Measurements from ENCODE around the gene LRSAM1. TPM values are rescaled to one million over a fixed set of nuclear protein-coding genes. Genes with fewer than 3 reads are reported as not detected.

The LRSAM1 gene
- total RNA-seq, 1 donor from 2014 or later, result 23.8 TPM

- H3K9me3 Mint-ChIP-seq, result no peaks in the 10 kb centered on the region
- intact Hi-C loops (cut with micrococcal nuclease), result no loop called here
- H3K27me3 Mint-ChIP-seq (ENCODE audit: insufficient read depth), result peaks cover 2% of the 10 kb centered on the region
- H3K27ac Mint-ChIP-seq, result no peak overlapping the region
- H3K4me3 Mint-ChIP-seq, result no peak overlapping the region
- DNase-seq (ENCODE audit: low spot score), result no peak
- H3K4me1 Mint-ChIP-seq (ENCODE audit: low read depth), result peaks cover 13% of the 10 kb centered on the region
- peaks cover 3% of the 10 kb centered on the region for H3K36me3 Mint-ChIP-seq (ENCODE audit: low read depth)
These were observed 90.6 kb downstream of the LRSAM1 start for GRCh38 chr9:127541865-127542264.

DNA sequence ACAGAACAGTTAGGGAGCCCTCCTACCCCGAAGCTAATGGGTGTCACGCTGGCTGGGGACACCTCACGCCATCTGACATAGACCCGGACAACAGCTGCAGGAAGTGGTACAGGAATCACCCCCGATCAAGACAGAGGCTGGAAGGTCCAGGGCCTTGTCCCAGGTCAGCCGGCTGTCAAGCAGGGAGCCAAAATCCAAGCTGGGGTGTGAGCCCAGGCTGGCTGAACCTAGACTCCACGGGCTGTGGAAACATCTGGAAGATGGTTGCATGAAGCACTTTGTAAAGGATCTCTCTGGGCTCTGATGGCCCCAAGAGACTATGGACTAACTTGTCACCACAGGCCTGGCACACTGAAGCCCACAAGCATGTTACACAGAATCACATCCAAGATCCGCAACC lies 91.9 kb downstream of the LRSAM1 start:
- no peak overlapping the region for H3K27ac Mint-ChIP-seq
- no peak overlapping the region for H3K4me3 Mint-ChIP-seq

DNA sequence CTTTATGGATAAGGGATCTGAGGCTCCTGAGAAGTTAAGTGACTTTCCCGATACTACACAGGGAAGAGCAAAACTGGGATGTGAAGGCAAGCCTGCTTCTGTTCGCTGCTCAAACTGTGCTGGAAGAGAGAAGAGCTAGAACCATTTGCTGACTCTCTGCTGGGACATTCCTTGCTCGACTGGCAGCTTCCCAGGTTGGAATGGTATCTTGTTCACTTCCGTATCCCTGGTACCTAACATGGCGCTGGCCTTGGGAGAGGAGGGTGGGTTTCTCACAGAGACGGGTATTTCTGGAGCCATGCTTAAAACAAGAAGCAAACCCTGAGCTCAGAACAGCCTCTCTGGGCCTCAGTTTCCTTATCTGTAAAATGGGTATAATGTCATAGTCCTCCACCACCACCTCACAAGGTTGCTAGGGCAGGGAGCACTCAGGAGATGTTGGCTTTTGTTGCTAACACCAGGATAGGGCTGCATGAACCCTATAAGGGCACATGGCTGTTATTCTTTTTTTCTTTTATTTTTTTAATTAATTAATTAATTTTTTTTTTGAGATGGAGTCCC lies 92.7 kb downstream of the LRSAM1 start:
- Mint-ChIP-seq H3K27me3 (ENCODE audit: insufficient read depth) (peaks cover 2% of the 10 kb centered on the region), H3K36me3 (ENCODE audit: low read depth) (peaks cover 6% of the 10 kb centered on the region), H3K27ac (no peak overlapping the region), H3K4me3 (no peak overlapping the region), H3K9me3 (no peaks in the 10 kb centered on the region), H3K4me1 (ENCODE audit: low read depth) (peaks cover 25% of the 10 kb centered on the region)
- no peak for DNase-seq (ENCODE audit: low spot score)
- intact Hi-C loops (cut with micrococcal nuclease), result no loop called here

More for the DNA sequence above, 91.9 kb downstream of the LRSAM1 start:
- Mint-ChIP-seq H3K4me1 (ENCODE audit: low read depth) (peaks cover 19% of the 10 kb centered on the region), H3K36me3 (ENCODE audit: low read depth) (peaks cover 6% of the 10 kb centered on the region), H3K9me3 (no peaks in the 10 kb centered on the region), H3K27me3 (ENCODE audit: insufficient read depth) (peaks cover 2% of the 10 kb centered on the region)
- intact Hi-C loops (cut with micrococcal nuclease), result no loop called here
- no peak for DNase-seq (ENCODE audit: low spot score)

GRCh38 chr9:127545196-127546124 lies 94.2 kb downstream of the LRSAM1 start:
- Mint-ChIP-seq H3K4me1 (ENCODE audit: low read depth) (peaks cover 29% of the 10 kb centered on the region), H3K27ac (no peak overlapping the region), H3K4me3 (no peak overlapping the region), H3K9me3 (no peaks in the 10 kb centered on the region), H3K36me3 (ENCODE audit: low read depth) (peaks cover 10% of the 10 kb centered on the region), H3K27me3 (ENCODE audit: insufficient read depth) (peaks cover 2% of the 10 kb centered on the region)
- intact Hi-C loops (cut with micrococcal nuclease), result no loop called here
- DNase-seq (ENCODE audit: low spot score), result no peak

DNA sequence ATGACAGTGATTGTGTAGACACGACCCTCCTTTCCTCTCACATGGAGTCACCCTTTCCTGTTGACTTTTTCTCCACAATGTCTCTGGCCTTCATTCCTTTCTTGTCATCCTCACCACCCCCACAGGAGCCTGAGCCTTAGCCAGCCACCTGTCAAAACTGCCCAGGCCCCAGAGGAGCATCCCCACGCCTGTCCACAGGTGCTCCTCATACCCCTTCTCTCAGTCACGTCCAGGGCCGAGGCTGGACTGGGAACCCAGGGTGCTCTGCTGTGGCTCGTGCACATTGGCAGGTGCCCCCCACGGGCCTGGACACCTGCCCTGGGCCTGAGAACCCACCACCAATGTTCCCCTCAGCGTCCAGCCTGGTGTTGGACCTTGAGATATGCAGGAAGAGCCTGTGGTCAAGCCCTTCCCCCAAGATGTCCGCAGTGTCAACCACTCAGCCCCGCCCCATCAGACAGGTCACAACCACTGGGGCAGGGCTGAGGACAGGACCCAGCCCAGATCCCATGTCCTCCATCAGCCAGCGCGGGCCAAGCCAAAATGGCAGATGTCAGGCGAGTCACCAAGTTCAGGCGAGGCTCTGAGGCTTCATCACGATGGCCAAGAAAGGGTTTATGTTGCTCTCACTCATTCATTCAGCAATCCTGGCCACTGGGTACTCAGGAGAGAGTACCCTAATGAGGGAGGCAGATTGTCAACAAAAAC lies 95.0 kb downstream of the LRSAM1 start:
- Mint-ChIP-seq H3K9me3 (no peaks in the 10 kb centered on the region), H3K4me3 (no peak overlapping the region), H3K4me1 (ENCODE audit: low read depth) (peaks cover 29% of the 10 kb centered on the region), H3K27me3 (ENCODE audit: insufficient read depth) (peaks cover 2% of the 10 kb centered on the region), H3K36me3 (ENCODE audit: low read depth) (peaks cover 10% of the 10 kb centered on the region), H3K27ac (no peak overlapping the region)
- DNase-seq (ENCODE audit: low spot score), result no peak
- intact Hi-C loops (cut with micrococcal nuclease), result no loop called here

- Mint-ChIP-seq H3K27me3 (ENCODE audit: insufficient read depth) (peaks cover 2% of the 10 kb centered on the region), H3K4me1 (ENCODE audit: low read depth) (peaks cover 28% of the 10 kb centered on the region), H3K4me3 (no peak overlapping the region), H3K9me3 (no peaks in the 10 kb centered on the region), H3K36me3 (ENCODE audit: low read depth) (peaks cover 10% of the 10 kb centered on the region), H3K27ac (no peak overlapping the region)
- intact Hi-C loops (cut with micrococcal nuclease), result no loop called here
- DNase-seq (ENCODE audit: low spot score), result no peak
These were observed 97.1 kb downstream of the LRSAM1 start for GRCh38 chr9:127548352-127548881.

GRCh38 chr9:127549218-127549617 lies 97.9 kb downstream of the LRSAM1 start:
- Mint-ChIP-seq H3K27me3 (ENCODE audit: insufficient read depth) (peaks cover 2% of the 10 kb centered on the region), H3K4me1 (ENCODE audit: low read depth) (peaks cover 28% of the 10 kb centered on the region), H3K27ac (no peak overlapping the region), H3K36me3 (ENCODE audit: low read depth) (peaks cover 7% of the 10 kb centered on the region), H3K4me3 (no peak overlapping the region), H3K9me3 (no peaks in the 10 kb centered on the region)
- no peak for DNase-seq (ENCODE audit: low spot score)
- intact Hi-C loops (cut with micrococcal nuclease), result no loop called here

DNA sequence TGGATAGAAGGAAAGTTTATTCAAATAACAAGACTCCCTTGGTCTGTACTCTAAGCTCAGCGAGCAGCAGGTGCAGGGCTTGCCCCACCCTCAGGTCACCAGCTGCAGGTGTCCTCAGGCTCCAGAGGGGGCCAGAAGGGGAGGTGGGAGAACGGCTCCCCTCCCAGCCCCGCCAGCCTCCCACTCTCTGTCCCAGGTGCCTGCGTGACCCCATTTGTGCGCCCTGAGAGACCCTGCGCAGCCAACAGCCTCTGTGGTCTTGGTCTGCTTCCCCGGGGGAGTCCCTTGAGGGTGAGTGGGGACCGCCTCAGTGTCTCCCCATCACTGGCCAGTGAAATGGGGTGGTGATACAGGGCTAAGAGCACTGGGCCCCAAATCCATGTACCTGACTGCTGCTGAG lies 98.4 kb downstream of the LRSAM1 start:
- no peak overlapping the region for H3K4me3 Mint-ChIP-seq
- H3K27me3 Mint-ChIP-seq (ENCODE audit: insufficient read depth), result peaks cover 2% of the 10 kb centered on the region
- no peaks in the 10 kb centered on the region for H3K9me3 Mint-ChIP-seq
- H3K27ac Mint-ChIP-seq, result no peak overlapping the region
- intact Hi-C loops (cut with micrococcal nuclease), result no loop called here
- H3K36me3 Mint-ChIP-seq (ENCODE audit: low read depth), result peaks cover 7% of the 10 kb centered on the region
- peaks cover 30% of the 10 kb centered on the region for H3K4me1 Mint-ChIP-seq (ENCODE audit: low read depth)
- no peak for DNase-seq (ENCODE audit: low spot score)

DNA sequence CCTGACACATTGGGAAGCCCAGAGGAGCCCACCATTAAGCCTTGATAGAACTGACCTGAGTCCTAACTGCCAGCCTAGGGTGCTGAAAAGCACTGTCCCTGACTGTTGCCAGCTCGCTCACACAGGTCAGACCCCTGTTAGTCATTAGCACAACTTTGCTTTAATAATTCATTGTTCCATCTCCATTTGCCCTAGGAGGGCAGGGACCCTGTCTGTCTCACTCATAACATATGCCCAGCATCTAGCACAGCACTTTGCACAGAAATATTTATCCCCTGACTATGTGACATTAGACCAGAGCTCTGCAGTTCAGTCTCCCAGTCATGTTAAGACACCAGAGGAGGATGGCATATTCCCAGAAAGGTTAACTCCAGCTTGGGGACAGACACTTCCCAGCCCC lies 99.0 kb downstream of the LRSAM1 start:
- intact Hi-C loops (cut with micrococcal nuclease), result no loop called here

GRCh38 chr9:127550751-127551150 lies 99.4 kb downstream of the LRSAM1 start:
- DNase-seq (ENCODE audit: low spot score), result no peak
- Mint-ChIP-seq H3K4me3 (no peak overlapping the region), H3K36me3 (ENCODE audit: low read depth) (peaks cover 11% of the 10 kb centered on the region), H3K9me3 (no peaks in the 10 kb centered on the region), H3K27me3 (ENCODE audit: insufficient read depth) (peaks cover 2% of the 10 kb centered on the region), H3K4me1 (ENCODE audit: low read depth) (peaks cover 38% of the 10 kb centered on the region), H3K27ac (no peak overlapping the region)
- intact Hi-C loops (cut with micrococcal nuclease), result no loop called here

More for the DNA sequence above, 99.0 kb downstream of the LRSAM1 start:
- Mint-ChIP-seq H3K4me1 (ENCODE audit: low read depth) (peaks cover 35% of the 10 kb centered on the region), H3K27me3 (ENCODE audit: insufficient read depth) (peaks cover 2% of the 10 kb centered on the region), H3K4me3 (no peak overlapping the region), H3K27ac (no peak overlapping the region), H3K9me3 (no peaks in the 10 kb centered on the region), H3K36me3 (ENCODE audit: low read depth) (peaks cover 11% of the 10 kb centered on the region)
- DNase-seq (ENCODE audit: low spot score), result no peak

All from activated T-helper 1 cell treated with anti-CD3 and anti-CD28 coated beads, Interleukin-12 subunit alpha, Interleukin-12 subunit beta, Interleukin-2, Interleukin-4 antibody, amounts not matched to agents 30 ng/mL and 10 ng/mL and 1 ng/mL, durations not matched to agents 14 hours and 24 hours and 36 hours (primary cell).